HUES48 (cell line): ENCODE measurements around the gene SETD1B.
A peak's percentile ranks its signal among the peaks of the same experiment; 100 is the strongest.
"Not testable (repeated sequence)": the region's sequence is repeated elsewhere in the genome, so short reads cannot be mapped to it uniquely, and the experiment has no call there.

Source experiments
- H3K27ac ChIP-seq: one replicate; pipeline ENCODE4 v1.7.0; 2013; ENCODE audit warnings: low read depth, low read length, inconsistent platforms
- H3K27me3 ChIP-seq: 2 replicates; pipeline ENCODE4 v1.6.1; 2013; ENCODE audit warnings: mild to moderate bottlenecking, low read length; ENCODE audit not compliant: control insufficient read depth, insufficient read depth
- H3K36me3 ChIP-seq: 2 replicates; pipeline ENCODE4 v1.6.1; 2013; ENCODE audit warnings: low read length; ENCODE audit not compliant: control insufficient read depth, insufficient read depth
- H3K4me1 ChIP-seq: 2 replicates; pipeline ENCODE4 v1.6.1; 2013; ENCODE audit warnings: mild to moderate bottlenecking, low read length; ENCODE audit not compliant: control insufficient read depth, insufficient read depth
- H3K4me3 ChIP-seq: 2 replicates; pipeline ENCODE4 v1.5.1; 2013; ENCODE audit warnings: mild to moderate bottlenecking, low read depth, low read length
- H3K9ac ChIP-seq: 2 replicates; pipeline ENCODE4 v1.6.1; 2013; ENCODE audit warnings: mild to moderate bottlenecking, low read depth, low read length, moderate library complexity
- H3K9me3 ChIP-seq: 2 replicates; pipeline ENCODE4 v1.6.1; 2013; ENCODE audit warnings: low read length; ENCODE audit not compliant: control insufficient read depth, insufficient read depth

The SETD1B gene

DNA sequence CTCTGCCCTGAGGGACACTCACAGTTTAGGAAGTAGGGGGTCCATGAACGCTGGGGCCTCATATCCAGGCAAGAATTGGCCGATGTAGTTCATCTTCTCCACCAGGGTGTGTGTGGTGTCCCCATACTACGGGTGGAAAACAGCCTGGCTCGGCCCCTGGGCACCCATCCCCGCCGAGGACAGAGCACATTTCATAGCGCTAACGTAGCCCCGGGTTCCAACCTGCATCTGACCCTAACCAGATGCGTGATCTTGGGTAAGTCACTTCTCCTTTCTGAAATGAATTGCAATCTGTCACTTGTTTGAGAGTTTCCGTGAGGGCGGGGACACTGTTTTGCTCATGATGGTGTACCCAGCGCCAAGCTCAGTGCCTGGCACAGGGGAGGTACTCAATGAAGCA is 45.9 kb downstream of the SETD1B start:
- Histone ChIP-seq H3K27ac (no peak overlapping the region), H3K9me3 (no peaks in the 10 kb centered on the region)

DNA sequence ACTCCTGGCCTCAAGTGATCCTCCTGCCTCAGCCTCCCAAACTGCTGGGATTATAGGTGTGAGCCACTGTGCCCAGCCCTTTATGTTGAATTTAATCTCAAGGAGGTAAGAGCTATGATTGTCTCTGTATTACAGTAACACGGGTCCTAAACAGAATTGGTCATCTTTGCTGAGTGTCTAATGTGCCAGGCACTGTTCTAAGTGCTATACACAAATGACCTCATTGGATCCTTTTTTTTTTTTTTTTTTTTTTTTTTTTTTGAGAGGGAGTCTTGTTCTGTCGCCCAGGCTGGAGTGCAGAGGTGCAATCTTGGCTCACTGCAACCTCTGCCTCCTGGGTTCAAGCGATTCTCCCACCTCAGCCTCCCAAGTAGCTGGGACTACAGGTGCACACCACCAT is 48.6 kb downstream of the SETD1B start:
- not testable (repeated sequence) for H3K4me1 ChIP-seq, H3K27ac ChIP-seq, H3K27me3 ChIP-seq

More for the DNA sequence above, 45.9 kb downstream of the SETD1B start:
- no peaks in the 10 kb centered on the region for H3K36me3 ChIP-seq
- no peak overlapping the region for H3K4me3 ChIP-seq
- no peaks in the 10 kb centered on the region for H3K4me1 ChIP-seq
- H3K27me3 ChIP-seq, result no peaks in the 10 kb centered on the region
- no peak overlapping the region for H3K9ac ChIP-seq

DNA sequence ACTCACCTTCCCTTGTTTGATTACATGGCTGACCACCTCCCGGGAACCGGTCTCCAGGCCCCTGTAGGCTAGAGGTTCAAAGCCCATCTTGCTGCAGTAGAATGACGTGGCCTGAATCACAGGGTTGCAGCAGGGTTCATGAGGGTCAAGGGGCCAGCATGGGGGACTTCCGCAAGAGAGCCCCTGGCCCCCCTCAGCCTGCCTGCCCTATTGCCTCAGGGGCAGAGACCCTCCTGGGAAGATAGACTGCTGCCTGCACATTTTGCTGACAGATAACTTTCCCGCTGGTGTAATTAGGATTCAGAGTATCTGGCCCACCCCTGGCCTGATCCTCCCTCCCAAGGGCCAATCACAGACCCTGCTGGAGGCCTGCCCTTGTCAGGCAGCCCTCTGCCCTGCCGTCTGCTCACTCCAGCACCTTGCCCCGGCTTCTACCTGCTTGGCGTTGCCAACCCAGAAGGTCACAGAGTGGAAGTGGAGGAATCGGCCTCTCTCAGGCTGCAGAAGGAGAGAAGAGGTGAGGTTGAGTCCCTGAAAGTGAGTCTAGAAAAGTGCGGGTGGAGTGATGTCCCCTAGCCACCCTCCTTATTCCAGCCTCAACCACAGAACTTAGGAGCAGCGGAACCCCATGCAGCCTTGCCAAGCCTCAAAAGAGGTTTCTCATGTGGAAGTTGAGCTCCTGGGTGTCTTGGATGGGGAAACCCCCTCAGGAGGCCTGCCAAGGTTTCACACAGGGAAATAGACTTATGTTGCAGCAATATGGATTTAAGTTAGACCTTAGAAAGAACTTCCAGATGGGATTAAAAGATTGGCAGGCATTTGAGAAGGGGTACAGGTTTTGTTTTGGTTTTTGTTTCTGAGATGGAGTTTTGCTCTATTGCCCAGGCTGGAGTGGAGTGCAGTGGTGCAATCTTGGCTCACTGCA is 53.8 kb downstream of the SETD1B start:
- Histone ChIP-seq H3K27me3 (no peaks in the 10 kb centered on the region), H3K27ac (no peak overlapping the region), H3K9ac (no peak overlapping the region)

More for the DNA sequence above, 48.6 kb downstream of the SETD1B start:
- H3K9me3 ChIP-seq, H3K9ac ChIP-seq, H3K4me3 ChIP-seq, H3K36me3 ChIP-seq: not testable (repeated sequence)

DNA sequence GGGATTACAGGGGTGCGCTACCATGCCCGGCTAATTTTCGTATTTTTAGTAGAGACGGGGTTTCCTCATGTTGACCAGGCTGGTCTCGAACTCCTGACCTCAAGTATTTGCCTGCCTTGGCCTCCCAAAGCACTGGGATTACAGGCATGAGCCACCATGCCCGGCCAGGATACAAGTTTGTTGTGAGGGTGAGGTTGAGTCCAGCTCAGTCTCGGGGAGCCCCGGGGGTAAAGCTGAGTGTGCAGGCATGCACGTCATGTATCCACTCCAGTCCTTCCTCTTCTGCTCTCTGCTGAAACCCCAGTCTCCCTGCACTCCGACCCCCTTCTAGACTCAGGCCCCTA is 54.5 kb downstream of the SETD1B start:
- Histone ChIP-seq H3K36me3 (no peaks in the 10 kb centered on the region), H3K27ac (peak overlapping the region; percentile 88), H3K4me1 (peaks cover 18% of the 10 kb centered on the region), H3K4me3 (no peak overlapping the region), H3K9ac (no peak overlapping the region), H3K27me3 (no peaks in the 10 kb centered on the region), H3K9me3 (no peaks in the 10 kb centered on the region)

More for the DNA sequence above, 53.8 kb downstream of the SETD1B start:
- H3K9me3 ChIP-seq, result no peaks in the 10 kb centered on the region
- H3K4me3 ChIP-seq, result no peak overlapping the region
- peaks cover 18% of the 10 kb centered on the region for H3K4me1 ChIP-seq
- no peaks in the 10 kb centered on the region for H3K36me3 ChIP-seq

- Histone ChIP-seq H3K27ac (peak within 1 kb of the TSS; percentile 88), H3K27me3 (no peaks in the 10 kb centered on the region), H3K4me1 (peaks cover 18% of the 10 kb centered on the region), H3K36me3 (no peaks in the 10 kb centered on the region), H3K9me3 (no peaks in the 10 kb centered on the region), H3K9ac (no peak within 1 kb of the TSS; the same call in 1 of the 2 replicates), H3K4me3 (no peak within 1 kb of the TSS)
Measured at GRCh38 chr12:121858662-121859572, 55.1 kb downstream of the SETD1B start, which contains the start of gene HPD. Gene HPD (minus strand): TSS chr12:121858859. CDS start chr12:121858823, 36 bp downstream.

GRCh38 chr12:121860257-121860656 is 56.4 kb downstream of the SETD1B start:
- Histone ChIP-seq H3K4me1 (peaks cover 18% of the 10 kb centered on the region), H3K9ac (no peak overlapping the region), H3K9me3 (no peaks in the 10 kb centered on the region), H3K27ac (no peak overlapping the region), H3K36me3 (no peaks in the 10 kb centered on the region), H3K27me3 (no peaks in the 10 kb centered on the region), H3K4me3 (no peak overlapping the region)

- H3K4me3 ChIP-seq, H3K9ac ChIP-seq, H3K9me3 ChIP-seq, H3K27me3 ChIP-seq, H3K36me3 ChIP-seq, H3K27ac ChIP-seq: not testable (repeated sequence)
- peaks cover 18% of the 10 kb centered on the region for H3K4me1 ChIP-seq
Measured at GRCh38 chr12:121860699-121861098, 56.9 kb downstream of the SETD1B start.

DNA sequence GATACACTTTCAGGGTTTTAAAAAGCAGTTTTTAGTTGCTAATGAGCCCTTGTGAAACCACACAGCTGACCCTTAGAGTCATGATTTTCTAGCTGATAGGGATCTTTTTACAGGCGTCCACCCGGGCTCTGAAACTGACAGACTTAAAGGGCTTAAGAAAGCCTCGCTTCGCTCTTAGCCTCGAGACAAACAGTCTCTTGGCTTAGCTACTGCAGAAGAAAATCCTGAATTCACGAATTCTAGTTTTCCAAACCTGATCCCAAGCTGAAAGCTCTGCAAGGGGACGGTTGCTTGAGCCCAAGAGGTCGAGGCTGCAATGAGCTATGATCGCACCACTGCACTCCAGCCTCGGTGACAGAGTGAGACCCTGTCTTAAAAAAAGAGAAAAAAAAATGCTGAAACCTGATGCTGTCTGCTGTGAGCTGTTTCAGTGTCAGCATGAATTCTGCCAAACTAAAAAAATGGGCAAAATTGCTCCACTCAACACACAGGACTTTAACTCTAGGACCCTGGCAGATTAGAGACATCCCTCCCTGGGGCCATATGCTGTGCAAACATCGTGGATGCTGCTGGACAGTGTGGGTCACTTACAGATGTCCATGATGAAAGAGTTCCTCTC is 57.9 kb downstream of the SETD1B start:
- H3K4me3 ChIP-seq, result no peak overlapping the region
- H3K9ac ChIP-seq, result no peak overlapping the region
- H3K27ac ChIP-seq, result no peak overlapping the region

DNA sequence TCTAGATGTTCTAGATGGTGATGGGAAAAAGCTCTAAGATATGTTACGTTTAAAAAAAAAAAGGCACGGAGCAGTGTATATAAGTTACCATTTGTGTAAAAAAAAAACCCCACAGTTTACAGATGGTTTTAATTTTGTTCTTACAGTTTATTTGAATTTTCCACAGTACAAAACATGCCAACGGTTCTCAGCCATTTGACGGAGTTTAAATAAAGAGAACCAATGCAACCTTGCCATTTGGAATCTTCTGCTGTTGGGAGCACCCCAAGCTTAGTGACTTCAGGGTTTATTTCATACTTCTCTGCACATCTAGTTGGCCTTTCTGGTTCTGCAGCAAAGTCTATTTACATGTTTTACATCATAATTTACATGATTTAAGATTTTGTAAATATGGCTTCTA is 62.5 kb downstream of the SETD1B start:
- no peak overlapping the region for H3K9ac ChIP-seq
- no peak overlapping the region for H3K4me3 ChIP-seq
- no peaks in the 10 kb centered on the region for H3K9me3 ChIP-seq
- no peak overlapping the region for H3K27ac ChIP-seq
- no peaks in the 10 kb centered on the region for H3K27me3 ChIP-seq
- H3K36me3 ChIP-seq, result no peaks in the 10 kb centered on the region
- H3K4me1 ChIP-seq, result 0 out of 2 replicates have a peak, but pooled peaks cover 4% of the 10 kb centered on the region

More for the DNA sequence above, 57.9 kb downstream of the SETD1B start:
- Histone ChIP-seq H3K9me3 (no peaks in the 10 kb centered on the region), H3K4me1 (peaks cover 18% of the 10 kb centered on the region), H3K36me3 (no peaks in the 10 kb centered on the region), H3K27me3 (no peaks in the 10 kb centered on the region)

DNA sequence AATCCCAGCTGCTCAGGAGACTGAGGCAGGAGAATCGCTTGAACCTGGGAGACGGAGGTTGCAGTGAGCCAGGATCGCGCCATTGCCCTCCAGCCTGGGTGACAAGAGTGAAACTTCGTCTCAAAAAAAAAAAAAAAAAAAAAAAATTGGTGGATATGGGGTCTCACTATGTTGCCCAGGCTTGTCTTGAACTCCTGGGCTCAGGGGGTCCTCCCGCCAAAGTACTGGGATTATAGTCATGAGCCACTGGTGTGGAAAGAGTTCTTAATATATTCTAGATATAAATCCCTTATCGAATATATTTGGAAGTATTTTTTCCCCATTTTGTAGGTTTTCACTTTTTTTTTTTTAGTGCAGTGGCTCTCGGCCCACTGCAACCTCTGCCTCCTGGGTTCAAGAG is 65.4 kb downstream of the SETD1B start:
- H3K27ac ChIP-seq, H3K4me1 ChIP-seq, H3K4me3 ChIP-seq, H3K9ac ChIP-seq, H3K27me3 ChIP-seq, H3K9me3 ChIP-seq, H3K36me3 ChIP-seq: not testable (repeated sequence)
